ENCODE data around the gene IKZF2. TPM values are rescaled to one million over a fixed set of nuclear protein-coding genes. Genes with fewer than 3 reads are reported as not detected.

Gene IKZF2
- total RNA-seq, 1 donor from 2014 or later = 16.4 TPM

- intact Hi-C loops (cut with DNase I) = no loop called here
- Histone ChIP-seq H3K27ac (no peak overlapping the region), H3K36me3 (no peaks in the 10 kb centered on the region), H3K4me1 (no peaks in the 10 kb centered on the region), H3K9me3 (no peaks in the 10 kb centered on the region), H3K4me3 (no peak overlapping the region), H3K27me3 (no peaks in the 10 kb centered on the region)
- DNase-seq (no peak), ATAC-seq (no peak)
- no peak for TF ChIP-seq CTCF (IDR thresholded peaks at IDR 0.05)
These were observed 43.7 kb downstream of the IKZF2 start for GRCh38 chr2:213107728-213108127.

GRCh38 chr2:213105212-213105611 is 46.2 kb downstream of the IKZF2 start:
- intact Hi-C loops (cut with DNase I) = no loop called here
- no peak for DNase-seq
- H3K4me1 ChIP-seq = no peaks in the 10 kb centered on the region
- no peak overlapping the region for H3K4me3 ChIP-seq
- H3K9me3 ChIP-seq = no peaks in the 10 kb centered on the region
- TF ChIP-seq CTCF (IDR thresholded peaks at IDR 0.05) = no peak
- H3K27ac ChIP-seq = no peak overlapping the region
- ATAC-seq = no peak
- H3K27me3 ChIP-seq = no peaks in the 10 kb centered on the region
- H3K36me3 ChIP-seq = no peaks in the 10 kb centered on the region

GRCh38 chr2:213104903-213105202 is 46.6 kb downstream of the IKZF2 start:
- no peak overlapping the region for H3K27ac ChIP-seq
- intact Hi-C loops (cut with DNase I) = no loop called here
- no peaks in the 10 kb centered on the region for H3K27me3 ChIP-seq
- no peak overlapping the region for H3K4me3 ChIP-seq
- H3K36me3 ChIP-seq = no peaks in the 10 kb centered on the region
- no peaks in the 10 kb centered on the region for H3K4me1 ChIP-seq
- DNase-seq = no peak
- no peak for TF ChIP-seq CTCF (IDR thresholded peaks at IDR 0.05)
- ATAC-seq = no peak
- H3K9me3 ChIP-seq = no peaks in the 10 kb centered on the region

GRCh38 chr2:213104092-213104902 is 47.1 kb downstream of the IKZF2 start:
- Histone ChIP-seq H3K27me3 (no peaks in the 10 kb centered on the region), H3K27ac (no peak overlapping the region), H3K4me3 (no peak overlapping the region), H3K4me1 (no peaks in the 10 kb centered on the region), H3K9me3 (no peaks in the 10 kb centered on the region), H3K36me3 (no peaks in the 10 kb centered on the region)
- intact Hi-C loops (cut with DNase I) = no loop called here
- TF ChIP-seq CTCF (IDR thresholded peaks at IDR 0.05) = no peak
- no peak for DNase-seq
- ATAC-seq = no peak

- no peaks in the 10 kb centered on the region for H3K9me3 ChIP-seq
- no peaks in the 10 kb centered on the region for H3K4me1 ChIP-seq
- no peak overlapping the region for H3K27ac ChIP-seq
- DNase-seq = no peak
- no peaks in the 10 kb centered on the region for H3K27me3 ChIP-seq
- TF ChIP-seq CTCF (IDR thresholded peaks at IDR 0.05) = no peak
- no peak for ATAC-seq
- intact Hi-C loops (cut with DNase I) = no loop called here
- no peaks in the 10 kb centered on the region for H3K36me3 ChIP-seq
- no peak overlapping the region for H3K4me3 ChIP-seq
These were observed 49.5 kb downstream of the IKZF2 start for GRCh38 chr2:213101692-213102460.

Measured in upper lobe of right lung (tissue), 1 donor.